AG04450 (cell line): ENCODE data around the gene CLIP3. TPM values are rescaled to one million over a fixed set of nuclear protein-coding genes. Genes with fewer than 3 reads are reported as not detected.
"Not testable (repeated sequence)": the region's sequence is repeated elsewhere in the genome, so short reads cannot be mapped to it uniquely, and the experiment has no call there.

Source experiments
- CTCF ChIA-PET: fragments of 300-600, 350-600 bp; formaldehyde crosslinking; extraction: SDS; loops from one replicate; lab custom pipeline; 2022; ENCODE audit warnings: antibody characterized with exemption, inconsistent platforms; lab: Charles Lee
- POLR2A ChIA-PET: fragments of 350-600 bp; formaldehyde crosslinking; extraction: SDS; loops from one replicate; lab custom pipeline; 2021; ENCODE audit warnings: antibody characterized with exemption, inconsistent platforms; lab: Yijun Ruan, JAX
- DNase-seq: peaks from one replicate; pipeline ENCODE4 v3.0.0-alpha.2; 2011; ENCODE audit warnings: low read depth, low spot score
- H3K27ac ChIP-seq: one replicate; pipeline ENCODE4 v1.5.1; 2012; ENCODE audit warnings: low read depth, low read length, control low read depth
- H3K27me3 ChIP-seq: one replicate; pipeline ENCODE4 v1.6.0; 2012; ENCODE audit warnings: low read length; ENCODE audit not compliant: control insufficient read depth, insufficient read depth
- H3K4me3 ChIP-seq: 2 replicates; pipeline ENCODE4 v1.5.1; 2011; ENCODE audit warnings: mild to moderate bottlenecking, low read depth, low read length, control low read depth
- H3K9me3 ChIP-seq: 2 replicates; pipeline ENCODE4 v1.5.1; 2012; ENCODE audit warnings: low read length; ENCODE audit not compliant: control insufficient read depth, insufficient read depth
- polyA plus RNA-seq: library from polyadenylated mRNA; depleted of rRNA; stranded (reverse); fragments of >200 nt; gene quantifications from 2 replicates; pipeline ENCODE4 v1.2.3, GENCODE V29; 2011
- TF ChIP-seq, protein P1 (sequence below): IDR thresholded peaks from 2 replicates; pipeline ENCODE4 v1.5.1; 2011; ENCODE audit warnings: low read depth, low read length, control low read depth, inconsistent platforms

The CLIP3 gene
- polyA plus RNA-seq, 1 experiment: 18.1 TPM

DNA sequence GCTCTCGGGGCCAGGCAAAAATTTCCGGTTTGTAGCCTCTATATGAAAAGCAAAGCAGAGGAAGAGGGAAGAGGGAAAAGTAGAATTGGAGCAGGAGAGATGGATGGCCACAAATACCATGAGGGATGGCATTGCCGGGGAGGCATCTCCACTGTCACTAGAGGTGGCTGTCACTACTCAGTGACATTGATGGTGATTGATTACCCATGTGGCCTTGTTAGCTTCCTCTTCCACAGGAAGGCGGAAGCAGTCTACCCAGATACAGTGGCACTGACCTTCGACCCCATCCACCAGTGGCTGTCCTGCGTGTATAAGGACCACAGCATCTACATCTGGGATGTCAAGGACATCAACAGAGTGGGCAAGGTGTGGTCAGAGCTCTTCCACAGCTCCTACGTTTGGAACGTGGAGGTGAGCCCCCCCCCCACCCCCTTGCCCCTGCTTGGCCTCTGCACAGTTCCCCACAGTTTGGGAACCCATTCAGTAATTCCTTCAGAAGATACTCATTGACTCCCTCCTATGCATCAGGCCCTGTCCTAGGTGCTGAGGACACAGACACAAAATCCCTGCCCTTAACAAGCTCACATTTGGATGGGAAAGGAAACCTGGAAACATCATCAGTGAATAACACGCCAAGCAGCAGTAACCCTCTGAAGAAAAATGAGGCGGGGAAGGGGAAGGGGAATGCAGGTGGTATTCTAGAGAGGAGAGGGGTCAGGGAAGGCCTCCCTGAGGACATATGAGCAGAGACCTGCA lies 40.6 kb upstream of the CLIP3 start:
- no peaks in the 10 kb centered on the region; the same call in 1 of the 2 replicates for H3K9me3 ChIP-seq
- no peaks in the 10 kb centered on the region for H3K27me3 ChIP-seq
- H3K4me3 ChIP-seq: no peak overlapping the region
- TF ChIP-seq, protein P1, sequence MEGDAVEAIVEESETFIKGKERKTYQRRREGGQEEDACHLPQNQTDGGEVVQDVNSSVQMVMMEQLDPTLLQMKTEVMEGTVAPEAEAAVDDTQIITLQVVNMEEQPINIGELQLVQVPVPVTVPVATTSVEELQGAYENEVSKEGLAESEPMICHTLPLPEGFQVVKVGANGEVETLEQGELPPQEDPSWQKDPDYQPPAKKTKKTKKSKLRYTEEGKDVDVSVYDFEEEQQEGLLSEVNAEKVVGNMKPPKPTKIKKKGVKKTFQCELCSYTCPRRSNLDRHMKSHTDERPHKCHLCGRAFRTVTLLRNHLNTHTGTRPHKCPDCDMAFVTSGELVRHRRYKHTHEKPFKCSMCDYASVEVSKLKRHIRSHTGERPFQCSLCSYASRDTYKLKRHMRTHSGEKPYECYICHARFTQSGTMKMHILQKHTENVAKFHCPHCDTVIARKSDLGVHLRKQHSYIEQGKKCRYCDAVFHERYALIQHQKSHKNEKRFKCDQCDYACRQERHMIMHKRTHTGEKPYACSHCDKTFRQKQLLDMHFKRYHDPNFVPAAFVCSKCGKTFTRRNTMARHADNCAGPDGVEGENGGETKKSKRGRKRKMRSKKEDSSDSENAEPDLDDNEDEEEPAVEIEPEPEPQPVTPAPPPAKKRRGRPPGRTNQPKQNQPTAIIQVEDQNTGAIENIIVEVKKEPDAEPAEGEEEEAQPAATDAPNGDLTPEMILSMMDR: no peak
- no peak overlapping the region for H3K27ac ChIP-seq
- no peak for DNase-seq
- POLR2A ChIA-PET: no interaction called here
- CTCF ChIA-PET: no interaction called here

DNA sequence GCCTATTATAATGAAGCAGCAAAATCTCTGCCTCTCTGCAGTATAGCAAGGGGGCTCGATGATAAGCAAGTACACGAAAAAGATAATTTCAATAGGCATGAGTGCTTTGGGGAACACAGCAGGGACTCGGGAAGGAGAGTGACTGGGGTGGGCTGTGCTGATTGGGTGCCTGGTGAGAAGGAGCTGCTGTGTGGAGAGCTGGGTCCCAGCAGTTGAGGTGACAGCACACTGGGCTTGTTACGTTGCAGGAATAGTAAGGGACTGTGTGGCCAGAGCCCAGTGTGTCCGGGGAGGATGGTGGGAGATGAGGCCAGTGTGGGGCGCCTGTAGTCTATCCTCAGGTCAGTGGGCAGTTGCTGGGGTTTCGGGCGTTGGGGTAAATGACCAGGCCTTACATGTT lies 39.4 kb upstream of the CLIP3 start:
- Histone ChIP-seq H3K27ac (no peak overlapping the region), H3K4me3 (no peak overlapping the region), H3K9me3 (no peaks in the 10 kb centered on the region; the same call in 1 of the 2 replicates), H3K27me3 (no peaks in the 10 kb centered on the region)
- no peak for DNase-seq
- CTCF ChIA-PET: no interaction called here
- POLR2A ChIA-PET: no interaction called here
- TF ChIP-seq, protein P1: no peak

DNA sequence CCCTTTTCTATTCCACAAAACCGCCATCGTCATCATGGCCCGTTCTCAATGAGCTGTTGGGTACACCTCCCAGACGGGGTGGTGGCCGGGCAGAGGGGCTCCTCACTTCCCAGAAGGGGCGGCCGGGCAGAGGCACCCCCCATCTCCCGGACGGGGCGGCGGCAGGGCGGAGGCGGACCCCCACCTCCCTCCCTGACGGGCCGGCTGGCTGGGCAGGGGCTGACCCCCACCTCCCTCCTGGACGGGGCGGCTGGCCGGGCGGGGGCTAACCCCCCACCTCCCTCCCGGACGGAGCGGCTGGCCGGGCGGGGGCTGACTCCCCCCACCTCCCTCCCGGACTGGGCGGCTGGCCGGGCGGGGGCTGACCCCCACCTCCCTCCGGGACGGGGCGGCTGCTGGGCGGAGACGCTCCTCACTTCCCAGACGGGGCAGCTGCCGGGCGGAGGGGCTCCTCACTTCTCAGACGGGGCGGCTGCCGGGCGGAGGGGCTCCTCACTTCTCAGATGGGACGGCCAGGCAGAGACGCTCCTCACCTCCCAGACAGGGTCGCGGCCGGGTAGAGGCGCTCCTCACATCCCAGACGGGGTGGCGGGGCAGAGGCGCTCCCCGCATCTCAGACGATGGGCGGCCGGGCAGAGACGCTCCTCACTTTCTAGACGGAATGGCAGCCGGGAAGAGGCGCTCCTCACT lies 36.3 kb upstream of the CLIP3 start:
- H3K9me3 ChIP-seq, POLR2A ChIA-PET, CTCF ChIA-PET, H3K27me3 ChIP-seq, H3K27ac ChIP-seq, DNase-seq, H3K4me3 ChIP-seq: not testable (repeated sequence)

DNA sequence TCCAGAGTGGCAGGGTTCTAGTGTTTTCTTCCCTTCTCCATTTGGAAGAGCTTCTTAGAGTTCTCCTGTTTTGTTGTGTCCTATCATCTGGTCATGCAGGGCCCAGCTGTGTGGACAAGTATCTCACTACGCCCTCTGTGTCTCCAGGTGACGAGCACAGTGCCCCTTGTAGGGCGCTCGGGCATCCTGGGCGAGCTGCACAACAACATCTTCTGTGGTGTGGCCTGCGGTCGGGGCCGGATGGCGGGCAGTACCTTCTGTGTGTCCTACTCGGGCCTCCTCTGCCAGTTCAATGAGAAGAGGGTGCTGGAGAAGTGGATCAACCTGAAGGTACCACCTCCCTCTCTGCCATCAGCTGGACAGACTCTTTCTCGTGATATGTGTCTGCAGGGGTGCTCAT lies 35.0 kb upstream of the CLIP3 start:
- no peak overlapping the region for H3K4me3 ChIP-seq
- H3K9me3 ChIP-seq: no peaks in the 10 kb centered on the region; the same call in 1 of the 2 replicates
- POLR2A ChIA-PET: no interaction called here
- TF ChIP-seq, protein P1: no peak
- H3K27me3 ChIP-seq: no peaks in the 10 kb centered on the region
- no peak overlapping the region for H3K27ac ChIP-seq
- CTCF ChIA-PET: interaction anchor here (0.5 kb wide), 1 partner anchor 105 kb away, joined by 6 read pairs; no protein-coding TSS in a partner anchor
- no peak for DNase-seq

DNA sequence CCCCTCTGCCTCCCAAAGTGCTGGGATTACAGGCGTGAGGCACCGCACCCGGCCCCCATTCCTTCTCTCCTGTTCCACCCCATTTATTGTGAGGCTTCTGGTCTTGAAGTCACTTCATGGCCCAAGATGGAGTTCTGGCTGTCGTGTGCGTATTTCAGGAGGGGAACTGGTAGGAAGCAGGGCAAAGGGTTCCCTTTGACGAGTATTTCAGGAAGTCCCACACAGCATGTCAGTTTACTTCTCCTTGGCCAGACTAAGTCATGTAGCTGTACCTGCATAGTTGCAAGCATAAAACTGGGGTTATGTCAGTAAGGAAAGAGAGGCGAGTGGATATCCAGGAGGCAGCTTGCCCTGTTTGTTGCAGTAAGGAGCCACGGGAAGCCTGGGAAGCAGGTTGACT lies 32.2 kb upstream of the CLIP3 start:
- ChIA-PET POLR2A (no interaction called here), CTCF (no interaction called here)
- DNase-seq: no peak
- H3K27ac ChIP-seq: no peak overlapping the region
- no peaks in the 10 kb centered on the region; the same call in 1 of the 2 replicates for H3K9me3 ChIP-seq
- H3K27me3 ChIP-seq: no peaks in the 10 kb centered on the region
- H3K4me3 ChIP-seq: no peak overlapping the region
- TF ChIP-seq, protein P1: no peak
